ENCODE results near the gene SUPT20H.
A peak's percentile ranks its signal among the peaks of the same experiment; 100 is the strongest.
"Not testable (repeated sequence)": the region's sequence is repeated elsewhere in the genome, so short reads cannot be mapped to it uniquely, and the experiment has no call there.

SUPT20H gene

GRCh38 chr13:37068962-37069361 is 9.5 kb upstream of the SUPT20H start:
- DNase-seq: no peak

DNA sequence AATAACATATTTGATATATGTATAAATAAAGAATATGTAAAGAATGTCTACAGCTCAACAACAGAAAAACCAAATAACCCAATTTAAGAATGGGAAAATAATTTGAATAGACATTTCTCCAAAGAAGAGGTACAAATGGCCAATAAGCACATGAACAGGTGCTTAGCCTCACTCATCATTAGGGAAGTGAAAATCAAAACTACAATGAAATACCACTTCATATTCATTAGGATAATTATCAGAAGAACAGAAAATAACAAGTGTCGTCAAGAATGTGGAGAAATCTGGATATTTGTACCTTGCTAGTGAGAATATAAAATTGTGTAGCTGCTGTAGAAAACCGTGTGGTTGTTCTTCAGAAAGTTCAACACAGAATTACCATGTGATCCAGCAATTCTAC is 8.4 kb upstream of the SUPT20H start:
- DNase-seq: no peak

DNA sequence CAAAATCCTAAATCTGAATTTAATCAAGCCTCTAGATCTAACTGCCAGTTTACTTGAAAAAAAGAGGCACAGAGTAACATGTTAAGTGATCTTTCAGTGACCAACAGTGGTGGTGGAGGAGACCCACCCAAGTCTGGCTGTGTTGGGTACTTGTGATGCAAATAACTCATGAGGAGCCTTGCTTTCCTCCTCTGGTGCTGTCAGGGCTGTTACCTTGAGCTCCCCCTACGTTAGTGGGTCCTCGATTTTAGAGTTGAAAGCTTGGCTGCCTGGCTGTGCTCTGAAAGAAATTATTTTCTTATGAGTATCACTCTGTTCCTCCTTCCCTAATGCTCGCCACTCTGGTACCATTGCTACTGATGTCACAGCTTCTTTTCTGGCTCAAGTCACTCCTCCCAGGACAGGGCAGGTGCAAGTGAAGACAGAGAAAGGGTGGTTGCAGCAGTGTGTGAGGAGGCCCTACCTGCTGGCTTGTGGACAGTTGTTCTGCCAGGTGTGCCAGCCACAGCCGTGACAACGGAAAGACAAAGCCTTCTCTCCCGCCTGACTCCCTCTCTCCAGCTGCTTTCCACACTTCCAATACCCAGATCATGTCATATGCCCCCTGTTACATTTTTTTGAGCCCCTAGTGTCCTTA is 6.5 kb upstream of the SUPT20H start:
- DNase-seq: no peak

DNA sequence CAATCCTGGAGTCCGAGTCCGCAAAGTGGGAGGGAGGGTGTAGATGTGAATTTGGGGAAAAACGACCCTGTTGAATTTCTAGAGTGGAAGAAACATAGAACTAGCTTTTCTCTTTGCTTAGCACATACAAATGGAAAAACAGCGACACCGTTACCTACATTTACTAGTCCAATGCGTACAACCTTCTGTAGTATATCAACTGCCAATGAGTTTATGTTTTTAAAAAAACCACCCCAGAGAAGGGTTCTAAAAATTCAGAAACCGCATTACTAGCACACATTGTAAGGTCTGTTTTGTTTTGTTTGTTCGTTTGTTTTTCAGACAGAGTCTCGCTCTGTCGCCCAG is 332 bp upstream of the SUPT20H start:
- no peak for DNase-seq

DNA sequence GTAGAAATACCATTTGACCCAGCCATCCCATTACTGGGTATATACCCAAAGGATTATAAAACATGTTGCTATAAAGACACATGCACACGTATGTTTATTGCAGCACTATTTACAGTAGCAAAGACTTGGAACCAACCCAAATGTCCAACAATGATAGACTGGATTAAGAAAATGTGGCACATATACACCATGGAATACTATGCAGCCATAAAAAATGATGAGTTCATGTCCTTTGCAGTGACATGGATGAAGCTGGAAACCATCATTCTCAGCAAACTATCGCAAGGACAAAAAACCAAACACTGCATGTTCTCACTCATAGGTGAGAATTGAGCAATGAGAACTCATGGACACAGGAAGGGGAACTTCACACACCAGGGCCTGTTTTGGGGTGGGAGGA is 3.3 kb downstream of the SUPT20H start:
- DNase-seq: not testable (repeated sequence)

DNA sequence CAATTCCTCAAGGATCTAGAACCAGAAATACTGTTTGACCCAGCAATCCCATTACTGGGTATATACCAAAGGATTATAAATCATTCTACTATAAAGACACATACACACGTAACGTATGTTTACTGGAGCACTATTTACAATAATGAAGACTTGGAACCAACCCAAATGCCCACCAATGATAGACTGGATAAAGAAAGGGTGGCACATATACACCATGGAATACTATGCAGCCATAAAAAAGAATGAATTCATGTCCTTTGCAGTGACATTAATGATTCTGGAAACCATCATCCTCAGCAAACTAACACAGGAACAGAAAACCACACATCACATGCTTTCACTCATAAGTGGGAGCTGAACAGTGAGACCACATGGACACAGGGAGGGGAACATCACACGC is 6.4 kb downstream of the SUPT20H start:
- DNase-seq: not testable (repeated sequence)

DNA sequence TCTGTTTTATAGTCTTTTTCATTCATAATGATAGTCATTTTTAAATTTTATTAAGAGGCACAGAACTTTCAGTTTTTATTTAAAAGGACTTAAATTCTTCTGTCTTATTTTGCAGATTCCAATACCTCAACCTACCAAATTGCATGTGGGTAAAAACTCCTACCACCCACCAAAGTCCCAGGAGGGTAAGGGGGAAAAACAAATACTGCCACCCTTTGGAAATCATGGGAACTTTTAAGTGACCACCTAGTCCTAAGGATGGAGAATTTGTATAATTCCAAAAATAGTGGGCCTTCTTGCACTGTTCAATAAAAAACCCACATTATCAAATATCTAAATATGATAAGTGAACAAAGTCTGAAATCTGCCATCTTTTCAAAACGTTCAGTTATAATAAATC is 9.7 kb downstream of the SUPT20H start:
- no peak for DNase-seq

DNA sequence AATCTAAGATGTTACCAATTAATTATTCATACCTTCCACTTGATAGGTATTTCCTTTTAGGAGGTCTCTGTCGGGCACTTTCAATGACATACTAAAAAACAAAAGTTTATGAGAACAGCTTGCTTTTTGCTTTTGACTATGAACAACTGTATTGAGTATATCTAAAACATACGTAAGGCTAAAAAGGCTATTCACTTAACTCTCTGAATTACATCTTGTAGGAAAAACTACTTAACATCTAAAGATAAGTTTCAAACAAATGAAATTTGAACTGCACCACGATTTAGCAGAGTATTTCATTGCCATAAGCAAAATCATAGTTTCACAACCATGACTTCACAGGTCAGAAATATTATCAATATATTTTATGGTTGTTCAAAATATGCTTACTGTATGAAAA is 11.6 kb downstream of the SUPT20H start:
- DNase-seq: no peak

DNA sequence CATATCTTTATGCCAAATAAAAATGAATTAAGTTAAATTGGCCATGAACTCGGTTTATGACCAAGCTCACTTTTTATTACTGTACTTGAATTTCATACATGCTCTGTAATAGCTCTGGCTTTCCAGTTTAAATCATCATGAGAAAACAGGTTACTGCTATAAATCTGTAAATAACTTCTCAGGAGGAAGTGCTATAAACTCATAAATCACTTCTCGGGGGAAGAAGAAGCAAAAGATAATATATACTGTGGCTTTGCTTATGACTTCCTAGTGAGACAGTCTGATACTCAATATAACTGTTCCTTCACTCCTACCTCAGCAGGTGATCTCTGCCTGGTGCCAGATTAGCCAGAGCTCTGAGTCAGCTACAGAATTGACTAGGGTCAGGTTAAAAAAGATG is 12.5 kb downstream of the SUPT20H start:
- DNase-seq: no peak

- DNase-seq: no peak
Measured at GRCh38 chr13:37046062-37046461, 13.4 kb downstream of the SUPT20H start.

DNA sequence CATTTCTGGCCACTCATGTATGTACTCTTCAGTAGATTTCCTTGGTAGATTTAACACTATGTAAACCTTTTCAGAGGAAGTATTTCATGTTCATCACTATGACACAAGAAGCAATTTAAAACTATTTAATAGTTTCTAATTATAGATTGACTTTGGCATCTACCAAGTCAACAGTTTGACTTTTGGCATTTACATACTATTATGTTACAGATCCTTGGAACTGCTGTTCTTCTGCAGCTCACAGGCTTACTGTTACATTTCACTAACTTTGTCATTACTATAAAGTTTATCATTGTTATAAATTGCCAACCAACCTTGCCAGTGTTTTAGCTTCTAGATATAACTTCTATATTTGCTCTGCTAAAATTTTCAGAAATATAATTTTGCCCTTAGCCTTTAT is 18.7 kb downstream of the SUPT20H start:
- no peak for DNase-seq

DNA sequence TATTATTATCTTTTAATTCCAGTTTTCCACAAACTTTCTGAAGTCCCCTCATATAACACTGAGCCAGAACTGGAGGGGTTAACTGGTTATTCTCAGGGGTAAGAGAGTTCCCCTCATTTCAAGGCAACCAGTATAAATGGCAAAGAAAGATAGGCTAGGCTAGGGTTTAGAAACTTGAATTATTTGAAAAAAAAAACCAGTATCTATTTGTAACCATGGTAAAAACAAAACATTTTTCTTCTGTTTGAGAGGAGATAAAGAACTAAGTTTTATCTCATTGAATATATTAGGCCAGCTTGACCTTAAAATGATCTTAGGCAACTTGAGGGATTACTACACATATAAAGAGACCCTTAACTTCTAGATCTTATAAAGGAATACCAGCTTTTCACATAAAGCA is 19.6 kb downstream of the SUPT20H start:
- no peak for DNase-seq

- DNase-seq: no peak
Measured at GRCh38 chr13:37037241-37037640, 22.2 kb downstream of the SUPT20H start.

DNA sequence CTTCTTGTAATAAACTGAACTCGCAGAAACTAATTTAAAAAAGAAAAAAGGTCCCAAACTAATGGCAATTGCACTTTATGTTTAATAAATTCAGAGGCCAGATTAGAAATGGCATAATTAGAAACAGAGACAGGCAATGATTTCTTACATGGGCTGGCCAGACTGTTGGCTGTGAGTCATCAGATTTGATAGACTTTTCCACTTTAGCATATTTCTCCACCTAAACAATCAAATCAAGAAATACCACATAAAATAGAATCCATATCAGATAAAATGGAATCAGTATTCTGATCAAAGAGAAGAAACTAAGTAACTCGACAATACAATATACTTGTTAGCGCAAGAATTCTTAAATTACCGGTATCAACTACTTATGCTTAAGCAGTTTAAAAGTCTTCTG is 29.9 kb downstream of the SUPT20H start:
- no peak for DNase-seq

- no peak for DNase-seq
Measured at GRCh38 chr13:37027639-37028038, 31.8 kb downstream of the SUPT20H start.

DNA sequence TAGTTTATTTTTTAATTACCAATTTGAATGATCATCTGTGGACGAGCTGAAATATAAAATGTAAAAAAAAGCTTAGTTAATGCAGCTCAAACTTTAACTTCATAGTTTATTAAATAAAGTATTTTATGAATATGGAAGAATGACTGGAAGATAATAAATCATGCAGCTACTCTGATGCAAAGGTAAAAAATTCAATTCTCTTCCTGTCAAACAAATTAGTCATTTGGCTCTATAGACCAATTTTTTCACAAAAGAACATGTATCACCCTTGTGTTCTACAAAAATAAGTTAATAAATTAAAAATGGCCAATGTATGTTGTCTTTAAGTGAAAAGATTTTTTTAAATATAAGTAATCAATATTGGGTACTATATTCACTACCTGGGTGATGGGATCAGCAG is 32.7 kb downstream of the SUPT20H start:
- DNase-seq: no peak

- DNase-seq: no peak
Measured at GRCh38 chr13:37023871-37024270, 35.6 kb downstream of the SUPT20H start.

GRCh38 chr13:37014609-37015008 is 44.9 kb downstream of the SUPT20H start:
- DNase-seq: no peak

- no peak for DNase-seq
Measured at GRCh38 chr13:37011788-37012187, 47.7 kb downstream of the SUPT20H start.

GRCh38 chr13:37011002-37011401 is 48.5 kb downstream of the SUPT20H start:
- no peak for DNase-seq

DNA sequence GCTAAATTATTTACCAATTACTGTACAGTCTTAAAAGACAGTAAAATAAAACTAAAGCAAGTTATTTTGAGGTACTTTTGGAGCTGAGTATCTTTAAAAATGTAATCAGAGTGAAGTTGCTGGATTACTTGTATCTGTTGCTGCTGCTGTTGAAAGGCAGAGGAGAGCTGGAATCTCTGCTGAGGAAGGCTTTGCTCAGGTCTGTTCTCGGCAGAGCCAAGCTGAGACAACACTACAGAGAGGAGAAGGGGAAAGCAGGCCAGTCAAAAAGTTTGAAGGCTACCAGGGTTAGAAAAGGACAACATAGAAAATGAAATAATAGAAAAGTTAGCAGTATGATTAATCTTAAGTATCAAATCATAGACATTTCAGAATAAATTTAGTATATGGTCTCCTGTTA is 49.1 kb downstream of the SUPT20H start:
- no peak for DNase-seq

DNA sequence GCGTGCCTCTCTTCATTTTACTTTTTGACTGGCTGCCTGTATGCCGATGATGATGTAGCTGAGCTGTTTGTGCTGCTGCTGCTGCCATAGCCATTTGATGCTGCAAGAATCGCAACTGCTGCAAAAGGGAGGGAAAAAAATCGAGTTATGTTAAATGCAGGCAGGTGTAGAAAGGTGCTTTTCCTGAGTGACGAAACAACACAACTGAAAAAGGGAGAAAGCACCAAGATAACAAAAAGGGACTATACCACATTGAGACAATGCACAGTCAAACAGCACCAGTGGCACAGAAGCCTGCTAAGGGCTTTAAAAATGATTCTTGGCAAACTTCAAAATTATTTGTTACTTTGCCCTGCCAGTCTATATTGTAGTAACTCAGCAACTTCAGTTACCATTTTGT is 49.8 kb downstream of the SUPT20H start:
- no peak for DNase-seq

DNA sequence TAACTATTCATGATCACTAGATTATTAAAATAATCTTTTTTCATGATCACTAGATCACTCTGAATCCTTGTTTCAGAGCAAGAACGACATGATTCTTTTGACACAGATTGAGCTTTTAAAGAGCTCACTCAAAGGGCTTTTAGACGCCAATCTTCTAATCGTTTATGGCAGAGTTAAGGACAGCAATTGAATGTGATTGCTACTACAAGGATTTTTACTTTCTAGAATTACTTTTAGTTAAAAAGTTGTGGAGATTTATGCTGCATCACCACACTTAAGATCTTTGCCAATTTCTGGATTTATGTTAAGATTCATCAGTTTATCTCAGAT is 57.6 kb downstream of the SUPT20H start:
- no peak for DNase-seq

GRCh38 chr13:36999054-36999714 is 60.3 kb downstream of the SUPT20H start, which contains the start of gene ALG5:
ALG5 (minus strand) TSS chr13:36999340; CDS start chr13:36999300, 40 bp downstream.
- DNase-seq: peak; percentile 86 to 87

DNA sequence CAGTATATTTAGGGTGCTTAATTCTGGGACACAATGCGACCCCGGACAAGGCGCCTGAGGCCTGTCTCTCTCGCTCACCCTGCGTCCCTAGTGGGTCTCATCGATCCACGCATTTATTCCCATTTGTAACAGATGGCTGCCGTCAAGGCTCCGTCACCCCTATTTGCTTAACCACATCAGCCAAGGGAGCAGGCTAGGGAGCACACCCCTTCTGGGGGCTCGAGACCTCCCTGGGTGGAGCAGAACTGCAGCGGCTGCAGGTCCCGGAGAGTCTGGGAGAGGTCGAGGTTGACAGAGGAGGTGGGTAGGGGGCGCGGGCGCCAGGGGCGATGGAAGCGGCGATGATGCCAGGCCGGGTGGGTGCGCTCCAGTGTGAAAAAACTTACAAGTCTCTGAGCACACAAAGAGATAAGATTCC is 60.9 kb downstream of the SUPT20H start:
- peak; percentile 9 for DNase-seq

Measured in activated CD4-positive, alpha-beta T cell treated with anti-CD3 and anti-CD28 coated beads, Interleukin-2, amount 50 U/mL, for 4 hours (primary cell).